ENCODE results near the gene NOC2L.

The NOC2L gene

GRCh38 chr1:963746-964525 is 4.9 kb upstream of the NOC2L start:
- DNase-seq (ENCODE audit: low read depth) = no peak
- no peak overlapping the region for H3K4me3 ChIP-seq (ENCODE audit: low read depth, low read length)
- no peak for TF ChIP-seq CTCF (IDR thresholded peaks at IDR 0.05; ENCODE audit: low read depth, low read length, missing control alignments)

- DNase-seq (ENCODE audit: low read depth) = no peak
- no peak overlapping the region for H3K4me3 ChIP-seq (ENCODE audit: low read depth, low read length)
- no peak for TF ChIP-seq CTCF (IDR thresholded peaks at IDR 0.05; ENCODE audit: low read depth, low read length, missing control alignments)
Observed at GRCh38 chr1:963301-963651, 4.2 kb upstream of the NOC2L start.

DNA sequence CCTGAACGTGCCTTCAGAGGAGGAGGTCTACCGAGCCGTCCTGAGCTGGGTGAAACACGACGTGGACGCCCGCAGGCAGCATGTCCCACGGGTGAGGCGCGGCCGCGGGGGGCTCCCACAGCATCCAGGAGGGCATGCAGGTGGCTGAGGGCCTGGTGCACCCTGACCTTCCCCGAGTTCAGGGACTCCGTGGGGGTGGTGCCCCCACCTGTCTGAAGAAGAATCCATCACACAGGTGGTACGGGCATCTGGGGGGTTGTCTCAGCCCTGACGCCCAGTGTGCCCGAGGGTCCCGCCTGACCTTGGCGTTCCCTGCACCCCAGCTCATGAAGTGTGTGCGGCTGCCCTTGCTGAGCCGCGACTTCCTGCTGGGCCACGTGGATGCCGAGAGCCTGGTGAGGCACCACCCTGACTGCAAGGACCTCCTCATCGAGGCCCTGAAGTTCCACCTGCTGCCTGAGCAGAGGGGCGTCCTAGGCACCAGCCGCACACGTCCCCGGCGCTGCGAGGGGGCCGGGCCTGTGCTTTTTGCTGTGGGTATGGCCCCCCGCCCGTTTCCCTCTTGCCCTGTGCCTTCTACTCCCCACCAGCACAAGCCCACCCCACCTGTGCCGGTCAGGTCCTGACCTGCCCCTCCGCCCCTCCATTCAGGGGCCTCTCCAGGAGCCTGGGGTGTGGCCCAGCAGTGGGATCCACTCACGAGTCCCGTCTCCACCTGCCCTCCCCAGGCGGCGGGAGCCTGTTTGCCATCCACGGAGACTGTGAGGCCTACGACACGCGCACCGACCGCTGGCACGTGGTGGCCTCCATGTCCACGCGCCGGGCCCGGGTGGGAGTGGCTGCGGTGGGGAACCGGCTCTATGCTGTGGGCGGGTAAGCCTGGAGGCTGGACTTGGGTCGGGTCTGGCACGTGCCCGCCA is 3.6 kb upstream of the NOC2L start:
- no peak for DNase-seq (ENCODE audit: low read depth)
- no peak for TF ChIP-seq CTCF (IDR thresholded peaks at IDR 0.05; ENCODE audit: low read depth, low read length, missing control alignments)
- no peak overlapping the region for H3K4me3 ChIP-seq (ENCODE audit: low read depth, low read length)

- DNase-seq (ENCODE audit: low read depth) = no peak
- no peak for TF ChIP-seq CTCF (IDR thresholded peaks at IDR 0.05; ENCODE audit: low read depth, low read length, missing control alignments)
- peak overlapping the region; percentile 83 for H3K4me3 ChIP-seq (ENCODE audit: low read depth, low read length)
Observed at GRCh38 chr1:961132-961669, 2.1 kb upstream of the NOC2L start.

DNA sequence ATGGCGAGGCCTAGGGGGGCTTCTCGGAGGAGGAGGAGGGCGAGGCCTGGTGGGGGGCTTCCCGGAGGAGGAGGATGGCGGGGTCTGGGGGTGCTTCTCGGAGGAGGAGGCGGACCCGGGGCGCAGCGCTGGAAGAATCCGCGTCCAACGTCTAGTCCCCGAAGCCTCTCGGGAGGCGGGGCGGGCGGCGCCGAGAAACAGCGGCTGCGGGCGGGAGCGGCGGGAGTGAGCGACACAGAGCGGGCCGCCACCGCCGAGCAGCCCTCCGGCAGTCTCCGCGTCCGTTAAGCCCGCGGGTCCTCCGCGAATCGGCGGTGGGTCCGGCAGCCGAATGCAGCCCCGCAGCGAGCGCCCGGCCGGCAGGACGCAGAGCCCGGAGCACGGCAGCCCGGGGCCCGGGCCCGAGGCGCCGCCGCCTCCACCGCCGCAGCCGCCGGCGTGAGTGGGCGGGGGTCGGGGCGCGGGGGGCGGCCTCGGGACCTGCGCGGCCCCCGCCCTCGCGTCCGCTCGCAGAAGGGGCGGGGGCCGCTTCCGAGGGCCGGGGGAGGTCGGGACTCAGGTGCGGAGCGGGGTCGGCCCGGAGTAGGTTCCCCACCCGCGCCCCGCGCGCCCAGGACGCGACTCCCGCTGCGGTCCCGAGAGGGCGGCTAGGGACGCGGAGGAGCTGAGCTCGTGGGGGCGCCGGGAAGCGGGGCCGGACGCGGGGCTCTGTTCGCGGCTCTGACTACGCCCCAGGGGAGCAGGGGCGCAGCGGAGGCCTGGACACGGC is 1.5 kb upstream of the NOC2L start, which contains the start of gene KLHL17:
TSS of gene KLHL17 (plus strand) at position 222 of the 769 bp plus-strand sequence. CDS start at position 332, 110 bp downstream.
- no peak for TF ChIP-seq CTCF (IDR thresholded peaks at IDR 0.05; ENCODE audit: low read depth, low read length, missing control alignments)
- peak within 1 kb of the TSS; percentile 83 for H3K4me3 ChIP-seq (ENCODE audit: low read depth, low read length)
- no peak for DNase-seq (ENCODE audit: low read depth)

- peak overlapping the region; percentile 83 for H3K4me3 ChIP-seq (ENCODE audit: low read depth, low read length)
- DNase-seq (ENCODE audit: low read depth) = no peak
- no peak for TF ChIP-seq CTCF (IDR thresholded peaks at IDR 0.05; ENCODE audit: low read depth, low read length, missing control alignments)
Observed at GRCh38 chr1:959731-960362, 791 bp upstream of the NOC2L start.
